GM12878 (cell line): ENCODE measurements around the gene SMIM43. TPM values are rescaled to one million over a fixed set of nuclear protein-coding genes. Genes with fewer than 3 reads are reported as not detected.

Experiments
- ATAC-seq: fragments of 200-7000 bp; cut with Tn5 transposase; 3 replicates; pipeline ENCODE4 v1.9.1; 2020; ENCODE audit warnings: mild to moderate bottlenecking, moderate library complexity
- BruUV-seq: library from RNA; stranded (reverse); fragments of 400-500 nt; replicated peaks from 2 replicates; lab custom pipeline; 2021; lab: Mats Ljungman, UMichigan
- CTCF ChIA-PET: fragments of 300-600 bp; sonication (Branson Sonifier 250); formaldehyde crosslinking; extraction: SDS; loops from one replicate; lab custom pipeline; 2021; ENCODE audit warnings: inconsistent platforms; lab: Yijun Ruan, JAX
- POLR2A ChIA-PET: fragments of 350-600 bp; formaldehyde crosslinking; extraction: SDS; loops from one replicate; lab custom pipeline; 2021; ENCODE audit warnings: inconsistent platforms; lab: Charles Lee
- RAD21 ChIA-PET: fragments of 300-600 bp; sonication (Branson Sonifier 250); formaldehyde crosslinking; loops from one replicate; lab custom pipeline; 2023; ENCODE audit warnings: antibody characterized with exemption; ENCODE audit not compliant: unreplicated experiment; lab: Charles Lee
- SMC1A ChIA-PET: fragments of 300-600 bp; sonication (Branson Sonifier 250); formaldehyde crosslinking; loops from one replicate; lab custom pipeline; 2023; ENCODE audit not compliant: unreplicated experiment, uncharacterized antibody; lab: Charles Lee
- DNase-seq: peaks from one replicate; pipeline ENCODE4 v3.0.0-alpha.2; 2011; ENCODE audit warnings: low read depth, low spot score
- FAIRE-seq: peaks from 3 replicates; lab custom pipeline; 2011; peaks lifted over from hg19 to GRCh38; lab: Jason Lieb, UNC
- H2AFZ ChIP-seq: 2 replicates; pipeline ENCODE4 v1.6.0; 2011; ENCODE audit warnings: low read depth, low read length, control low read depth; ENCODE audit not compliant: control insufficient read depth
- H3K27ac ChIP-seq: 2 replicates; pipeline ENCODE4 v1.5.1; 2011; ENCODE audit warnings: control low read depth; ENCODE audit not compliant: control insufficient read depth, insufficient read depth
- H3K27me3 ChIP-seq, 2 experiments: replicated peaks in 1 of 2; 2 replicates each; pipeline versions ENCODE4 v1.6.0 to v1.6.1; 2011; ENCODE audit warnings: low read length in 1 of 2; ENCODE audit not compliant: control insufficient read depth in 2 of 2, insufficient read depth in 2 of 2
- H3K36me3 ChIP-seq, 2 experiments: 2 replicates each; pipeline ENCODE4 v1.5.1; 2011; ENCODE audit warnings: low read length in 1 of 2; ENCODE audit not compliant: control insufficient read depth in 2 of 2, insufficient read depth in 2 of 2
- H3K4me1 ChIP-seq: 2 replicates; pipeline ENCODE4 v1.6.1; 2011; ENCODE audit warnings: mild to moderate bottlenecking, low read length, moderate library complexity, mixed read lengths; ENCODE audit not compliant: control insufficient read depth, insufficient read depth
- H3K4me2 ChIP-seq: 2 replicates; pipeline ENCODE4 v1.6.0; 2011; ENCODE audit warnings: control low read depth; ENCODE audit not compliant: control insufficient read depth, insufficient read depth
- H3K4me3 ChIP-seq: fragments of 200-600 bp; sonication (generic); 2 replicates; pipeline ENCODE4 v1.5.1; 2016
- H3K79me2 ChIP-seq: 2 replicates; pipeline ENCODE4 v1.6.0; 2011; ENCODE audit warnings: low read length; ENCODE audit not compliant: control insufficient read depth, insufficient read depth
- H3K9ac ChIP-seq: 2 replicates; pipeline ENCODE4 v1.8.0; 2011; ENCODE audit warnings: low read length, control low read depth, mixed read lengths; ENCODE audit not compliant: control insufficient read depth, insufficient read depth
- H3K9me3 ChIP-seq: replicated peaks from 3 replicates; pipeline ENCODE4 v1.5.1; 2011; ENCODE audit warnings: mild to moderate bottlenecking, low read length; ENCODE audit not compliant: control insufficient read depth, insufficient read depth
- H4K20me1 ChIP-seq: 2 replicates; pipeline ENCODE4 v1.6.0; 2011; ENCODE audit not compliant: control insufficient read depth, insufficient read depth
- ATF7 ChIP-seq: fragments of 450-650 bp; IDR thresholded peaks from 2 replicates; pipeline ENCODE4 v1.6.1; 2016; ENCODE audit warnings: low read depth, mild to moderate bottlenecking
- BCL3 ChIP-seq: IDR thresholded peaks from 2 replicates; pipeline ENCODE4 v1.6.1; 2011; ENCODE audit warnings: borderline replicate concordance, low read depth, mild to moderate bottlenecking, moderate library complexity, low read length; ENCODE audit not compliant: insufficient read depth, poor library complexity, severe bottlenecking
- BCLAF1 ChIP-seq: fragments of 450-650 bp; IDR thresholded peaks from 2 replicates; pipeline ENCODE4 v1.6.1; 2017; ENCODE audit warnings: antibody characterized with exemption, mild to moderate bottlenecking, moderate library complexity
- CUX1 ChIP-seq: IDR thresholded peaks from 2 replicates; pipeline ENCODE4 v1.6.1; 2012; ENCODE audit warnings: improper control_type of control experiment, low read depth, low read length; ENCODE audit not compliant: insufficient replicate concordance
- FOXK2 ChIP-seq: fragments of 450-650 bp; IDR thresholded peaks from 2 replicates; pipeline ENCODE4 v1.6.1; 2017; ENCODE audit warnings: mild to moderate bottlenecking, moderate library complexity
- JUND ChIP-seq: IDR thresholded peaks from 2 replicates; pipeline ENCODE4 v1.6.1; 2012; ENCODE audit warnings: low read depth, mild to moderate bottlenecking, low read length, improper control_type of control experiment, moderate library complexity
- SIX5 ChIP-seq: IDR thresholded peaks from 2 replicates; pipeline ENCODE4 v1.6.1; 2011; ENCODE audit warnings: mild to moderate bottlenecking, low read depth, low read length, moderate library complexity; ENCODE audit not compliant: severe bottlenecking
- SMAD5 ChIP-seq: IDR thresholded peaks from 2 replicates; pipeline ENCODE4 v1.6.1; 2016; ENCODE audit warnings: antibody characterized with exemption, low read depth
- TCF12 ChIP-seq: IDR thresholded peaks from 2 replicates; pipeline ENCODE4 v1.6.1; 2011; ENCODE audit warnings: low read depth, mild to moderate bottlenecking, low read length
- WGBS: methylation state at CpG from one replicate; pipeline ENCODE4 v1.1.6; 2016; ENCODE audit warnings: low lambda C conversion rate; ENCODE audit not compliant: insufficient replicate concordance, insufficient coverage; ENCODE audit errors: missing lambda C conversion rate; 5-methylcytosine and 5-hydroxymethylcytosine counted together
- in situ Hi-C: fragments of 300-500 bp; cut with MboI; formaldehyde crosslinking; loops from 9 replicates; pipeline ENCODE4 v1.14.3; 2018; ENCODE audit warnings: mixed read lengths
- intact Hi-C: fragments of 100-400 bp; cut with micrococcal nuclease; formaldehyde crosslinking; loops from one replicate; pipeline ENCODE4 v1.14.2; 2022; ENCODE audit not compliant: unreplicated experiment
- polyA plus RNA-seq, 11 experiments: library from polyadenylated mRNA; depleted of rRNA in 4 of 11; unstranded in 6 of 11; stranded (reverse) in 5 of 11; fragments of >200 nt; fragmentation: Nextera tagmentation in 4 of 11; fragmentation: Illumina TruSeq in 1 of 11; extraction: Ambion mirVana in 4 of 11; extraction: Trizol in 1 of 11; gene quantifications; 1 replicate in 1 of 11; 2 replicates in 10 of 11; pipeline versions ENCODE4 v1.2.1 to v1.2.3, GENCODE V29; 2011 to 2016; ENCODE audit warnings: inconsistent platforms in 2 of 11, missing spikeins in 2 of 11, low read depth in 1 of 11
- total RNA-seq, 4 experiments: library from RNA; depleted of rRNA in 3 of 4; stranded (reverse); fragments of >200 nt in 3 of 4; fragmentation: Illumina TruSeq in 1 of 4; extraction: Trizol in 1 of 4; gene quantifications; 2 replicates each; pipeline versions ENCODE4 v1.2.1 to v1.2.3, GENCODE V29; 2013 to 2021

The SMIM43 gene
- total and polyA plus RNA-seq, 10 of the 15 experiments (the other 5 are each of a cell fraction or from before 2014, with no cell fraction given): 0.12 TPM; not detected in 9

GRCh38 chr4:121799867-121800501 is 35.0 kb upstream of the SMIM43 start:
- POLR2A ChIA-PET: interaction anchor here (0.6 to 3.6 kb wide), 6 partner anchors 14 to 1731 kb away, joined by 3 to 19 read pairs (median 5); partner anchors contain the start of gene ANXA5
- SMC1A ChIA-PET: interaction anchor here (0.7 to 3.5 kb wide), 7 partner anchors 9 to 25 kb away, joined by 3 to 34 read pairs (median 4); no protein-coding TSS in a partner anchor
- in situ Hi-C loops (no loop called here), intact Hi-C loops (no loop called here)
- Histone ChIP-seq H3K27ac (peak overlapping the region; percentile 94), H3K4me1 (peaks cover 26% of the 10 kb centered on the region), H3K27me3 (no peaks in the 10 kb centered on the region), H3K4me2 (peak overlapping the region; percentile 76), H3K79me2 (peaks cover 34% of the 10 kb centered on the region), H2AFZ (no peak overlapping the region; the same call in 1 of the 2 replicates), H3K9me3 (no peaks in the 10 kb centered on the region), H3K4me3 (peak overlapping the region; percentile 23), H4K20me1 (no peaks in the 10 kb centered on the region), H3K9ac (peak overlapping the region; percentile 96), H3K36me3 (peaks cover 0 to 9% of the 10 kb centered on the region in 2 experiments; a peak in 1 of 4 replicates)
- FAIRE-seq: no peak
- WGBS: 89% methylated on average over 3 of the region's 3 CpGs
- no peak for DNase-seq
- no TSS peak for BruUV-seq
- peak; percentile 5; the same call in 2 of the 3 replicates for ATAC-seq
- CTCF ChIA-PET: interaction anchor here (1.5 to 1.9 kb wide), 3 partner anchors 22 to 24 kb away, joined by 3 to 7 read pairs (median 7); partner anchors contain the start of gene CCNA2
- RAD21 ChIA-PET: interaction anchor here (1.2 to 3.3 kb wide), 4 partner anchors 20 to 104 kb away, joined by 3 to 28 read pairs (median 3); partner anchors contain the start of gene BBS7
- TF ChIP-seq CUX1 (no peak), FOXK2 (no peak), ATF7 (no peak), SMAD5 (no peak), BCLAF1 (no peak), BCL3 (no peak), SIX5 (no peak), JUND (no peak), TCF12 (no peak)
